ENCODE measurements around the gene TAAR1. TPM values are rescaled to one million over a fixed set of nuclear protein-coding genes. Genes with fewer than 3 reads are reported as not detected.
"Not testable (repeated sequence)": the region's sequence is repeated elsewhere in the genome, so short reads cannot be mapped to it uniquely, and the experiment has no call there.

TAAR1 gene, protein sequence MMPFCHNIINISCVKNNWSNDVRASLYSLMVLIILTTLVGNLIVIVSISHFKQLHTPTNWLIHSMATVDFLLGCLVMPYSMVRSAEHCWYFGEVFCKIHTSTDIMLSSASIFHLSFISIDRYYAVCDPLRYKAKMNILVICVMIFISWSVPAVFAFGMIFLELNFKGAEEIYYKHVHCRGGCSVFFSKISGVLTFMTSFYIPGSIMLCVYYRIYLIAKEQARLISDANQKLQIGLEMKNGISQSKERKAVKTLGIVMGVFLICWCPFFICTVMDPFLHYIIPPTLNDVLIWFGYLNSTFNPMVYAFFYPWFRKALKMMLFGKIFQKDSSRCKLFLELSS
- total RNA-seq: not detected

DNA sequence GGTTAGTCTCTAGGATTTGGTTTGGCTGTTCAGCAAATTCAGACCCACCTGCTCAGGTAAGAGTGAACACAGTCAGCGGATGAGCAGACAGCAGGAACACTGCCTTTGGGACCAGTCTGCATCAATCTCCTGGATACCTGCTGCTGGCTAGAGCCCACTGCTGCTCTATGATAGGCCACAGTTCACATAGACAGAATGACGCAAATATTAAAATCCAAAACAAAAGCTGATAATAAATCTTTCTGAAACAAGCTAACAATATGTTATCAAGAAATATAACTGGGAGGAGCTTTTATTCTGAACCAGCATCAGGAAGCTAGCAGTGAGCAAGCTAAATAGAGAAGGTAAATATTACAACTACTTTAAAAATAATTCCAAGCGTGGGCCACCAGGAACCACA is at the start of gene TAAR1:
TSS of gene TAAR1 (minus strand) at position 101 of the 400 bp plus-strand sequence. CDS start 13,179 bp downstream, outside the sequence.
- Mint-ChIP-seq H3K9me3 (ENCODE audit: low read depth) (no peaks in the 10 kb centered on the region), H3K27ac (no peak within 1 kb of the TSS), H3K36me3 (no peaks in the 10 kb centered on the region), H3K4me1 (no peaks in the 10 kb centered on the region), H3K4me3 (no peak within 1 kb of the TSS), H3K27me3 (peaks cover 9% of the 10 kb centered on the region)
- ATAC-seq (no peak), DNase-seq (no peak)
- CTCF ChIA-PET: interaction anchor here (0.8 kb wide), 1 partner anchor 128 kb away, joined by 3 read pairs; no protein-coding TSS in a partner anchor

DNA sequence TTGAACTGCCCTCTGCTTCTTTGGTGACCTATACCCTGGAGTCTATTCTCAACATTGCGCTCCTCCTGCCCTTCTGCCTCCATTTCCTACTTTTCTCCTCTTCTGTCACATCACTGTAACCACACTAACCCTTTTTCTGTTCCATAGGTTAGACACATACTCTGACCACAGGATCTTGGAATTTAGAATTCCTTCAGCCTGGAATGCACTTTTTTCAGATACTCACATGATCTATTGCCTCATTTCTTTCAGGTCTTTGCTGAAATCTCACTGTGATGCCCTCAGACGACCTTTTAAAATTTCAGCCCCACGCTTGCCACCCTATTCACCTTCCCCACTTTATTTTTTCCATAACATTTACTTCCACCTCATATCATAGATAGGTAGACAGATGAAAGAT is 49.8 kb upstream of the TAAR1 start:
- H3K4me1 Mint-ChIP-seq: no peaks in the 10 kb centered on the region
- no peaks in the 10 kb centered on the region for H3K36me3 Mint-ChIP-seq
- peaks cover 39% of the 10 kb centered on the region for H3K27me3 Mint-ChIP-seq
- ATAC-seq (no peak), DNase-seq (no peak)
- CTCF ChIA-PET: no interaction called here
- H3K4me3 Mint-ChIP-seq: no peak overlapping the region
- H3K27ac Mint-ChIP-seq: no peak overlapping the region
- H3K9me3 Mint-ChIP-seq (ENCODE audit: low read depth): peaks cover 6% of the 10 kb centered on the region

DNA sequence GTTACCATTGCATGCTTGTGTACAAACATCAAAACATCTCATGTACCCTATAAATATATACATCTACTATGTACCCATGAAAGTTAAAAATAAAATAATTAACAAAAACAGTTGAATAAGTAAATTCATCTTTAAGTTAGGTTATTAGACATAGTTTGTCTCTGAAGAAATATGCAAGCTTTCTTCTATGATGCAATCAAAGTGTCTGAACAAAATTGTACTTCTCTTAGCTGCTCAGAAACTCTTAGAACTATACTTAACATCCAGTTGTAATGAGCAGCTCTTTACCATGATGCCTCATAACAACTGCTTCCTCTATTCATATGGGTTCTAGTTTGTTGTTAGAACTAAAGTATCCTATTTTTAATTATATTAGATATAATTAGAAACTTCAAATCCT is 49.0 kb upstream of the TAAR1 start:
- ATAC-seq (no peak), DNase-seq (no peak)
- peaks cover 44% of the 10 kb centered on the region for H3K27me3 Mint-ChIP-seq
- H3K36me3 Mint-ChIP-seq: no peaks in the 10 kb centered on the region
- no peak overlapping the region for H3K4me3 Mint-ChIP-seq
- no peaks in the 10 kb centered on the region for H3K4me1 Mint-ChIP-seq
- CTCF ChIA-PET: no interaction called here
- peaks cover 9% of the 10 kb centered on the region for H3K9me3 Mint-ChIP-seq (ENCODE audit: low read depth)
- no peak overlapping the region for H3K27ac Mint-ChIP-seq

DNA sequence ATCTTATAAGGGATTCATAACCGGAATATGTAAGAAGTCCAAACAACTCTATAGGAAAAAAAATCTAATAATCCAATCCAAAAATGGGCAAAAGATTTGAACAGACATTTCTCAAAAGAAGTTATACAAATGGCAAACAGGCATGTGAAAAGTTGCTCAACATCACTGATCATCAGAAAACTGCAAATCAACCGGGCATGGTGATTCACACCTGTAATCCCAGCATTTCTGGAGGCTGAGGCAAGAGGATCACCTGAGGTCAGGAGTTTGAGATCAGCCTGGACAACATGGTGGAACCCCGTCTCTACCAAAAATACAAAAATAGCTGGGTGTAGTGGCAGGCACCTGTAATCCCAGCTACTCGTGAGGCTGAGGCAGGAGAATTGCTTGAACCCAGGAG is 47.8 kb upstream of the TAAR1 start:
- ATAC-seq; DNase-seq; H3K36me3 Mint-ChIP-seq; CTCF ChIA-PET; H3K9me3 Mint-ChIP-seq (ENCODE audit: low read depth); H3K27ac Mint-ChIP-seq; H3K4me3 Mint-ChIP-seq; H3K4me1 Mint-ChIP-seq: not testable (repeated sequence)
- peaks cover 48% of the 10 kb centered on the region for H3K27me3 Mint-ChIP-seq

DNA sequence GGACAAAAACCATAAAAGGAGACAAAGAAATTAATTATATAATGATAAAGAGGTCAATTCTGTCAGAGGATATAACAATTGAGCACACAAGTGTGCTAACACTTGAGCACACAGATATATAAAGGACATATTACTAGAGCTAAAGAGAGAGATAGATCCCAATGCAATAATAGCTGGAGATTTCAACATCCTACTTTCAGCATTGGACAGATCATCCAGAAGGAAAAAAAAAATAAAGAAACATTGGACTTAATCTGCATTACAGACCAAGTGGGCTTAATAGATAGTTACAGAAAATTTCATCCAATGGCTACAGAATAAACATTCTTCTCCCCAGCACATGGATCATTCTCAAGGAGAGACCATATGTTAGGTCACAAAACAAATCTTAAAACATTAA is 45.0 kb upstream of the TAAR1 start:
- H3K9me3 Mint-ChIP-seq (ENCODE audit: low read depth): peaks cover 9% of the 10 kb centered on the region
- CTCF ChIA-PET: no interaction called here
- H3K36me3 Mint-ChIP-seq: no peaks in the 10 kb centered on the region
- H3K4me3 Mint-ChIP-seq: no peak overlapping the region
- DNase-seq: no peak
- H3K27ac Mint-ChIP-seq: no peak overlapping the region
- no peak for ATAC-seq
- H3K4me1 Mint-ChIP-seq: no peaks in the 10 kb centered on the region
- H3K27me3 Mint-ChIP-seq: peaks cover 56% of the 10 kb centered on the region

DNA sequence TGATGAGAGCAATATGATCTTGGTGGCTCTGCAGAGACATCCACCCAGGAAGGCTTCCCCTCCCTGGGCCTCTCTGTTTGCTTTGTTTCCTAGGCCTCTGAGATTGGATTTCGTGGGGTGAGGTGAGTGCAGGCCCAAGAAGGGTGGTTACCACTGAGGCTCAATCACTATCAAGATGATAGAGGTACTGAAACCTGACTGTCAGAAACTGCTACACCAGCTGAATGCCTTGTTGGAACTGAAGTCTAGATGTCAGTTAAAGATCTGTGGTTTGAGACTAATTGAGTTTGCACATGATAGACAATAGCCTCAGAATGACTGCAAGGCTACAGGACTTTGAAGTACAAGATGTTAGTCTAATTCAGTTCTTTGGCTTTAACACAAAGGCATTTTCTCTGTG is 39.6 kb upstream of the TAAR1 start:
- peaks cover 26% of the 10 kb centered on the region for H3K27me3 Mint-ChIP-seq
- peak; percentile 42 for ATAC-seq
- H3K4me1 Mint-ChIP-seq: peaks cover 1% of the 10 kb centered on the region
- H3K36me3 Mint-ChIP-seq: peaks cover 3% of the 10 kb centered on the region
- CTCF ChIA-PET: no interaction called here
- no peak for DNase-seq
- no peak overlapping the region for H3K27ac Mint-ChIP-seq
- H3K9me3 Mint-ChIP-seq (ENCODE audit: low read depth): peaks cover 10% of the 10 kb centered on the region
- no peak overlapping the region for H3K4me3 Mint-ChIP-seq

DNA sequence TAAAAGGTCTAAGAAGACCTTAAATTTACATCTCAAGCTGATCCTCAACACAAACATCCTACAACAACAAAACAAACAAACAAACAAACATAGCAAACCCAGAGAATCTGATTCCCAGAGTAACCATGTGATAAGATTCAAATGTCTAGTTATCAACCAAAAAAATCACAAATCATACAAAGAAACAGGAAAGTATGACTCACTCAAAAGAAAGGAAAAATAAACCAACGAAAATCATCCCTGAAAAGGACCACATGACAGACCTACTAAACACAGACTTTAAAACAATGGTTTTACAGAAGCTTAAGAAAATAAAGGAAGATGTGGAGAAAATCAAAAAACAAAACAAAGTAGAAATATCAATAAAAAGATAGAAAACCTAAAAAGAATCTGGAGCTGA is 36.8 kb upstream of the TAAR1 start:
- H3K27me3 Mint-ChIP-seq: peaks cover 23% of the 10 kb centered on the region
- DNase-seq (no peak), ATAC-seq (no peak)
- H3K9me3 Mint-ChIP-seq (ENCODE audit: low read depth): peaks cover 9% of the 10 kb centered on the region
- H3K36me3 Mint-ChIP-seq: peaks cover 3% of the 10 kb centered on the region
- H3K4me3 Mint-ChIP-seq: no peak overlapping the region
- CTCF ChIA-PET: interaction anchor here (2.2 kb wide), 1 partner anchor 26 kb away, joined by 5 read pairs; no protein-coding TSS in a partner anchor
- no peak overlapping the region for H3K27ac Mint-ChIP-seq
- peaks cover 1% of the 10 kb centered on the region for H3K4me1 Mint-ChIP-seq

DNA sequence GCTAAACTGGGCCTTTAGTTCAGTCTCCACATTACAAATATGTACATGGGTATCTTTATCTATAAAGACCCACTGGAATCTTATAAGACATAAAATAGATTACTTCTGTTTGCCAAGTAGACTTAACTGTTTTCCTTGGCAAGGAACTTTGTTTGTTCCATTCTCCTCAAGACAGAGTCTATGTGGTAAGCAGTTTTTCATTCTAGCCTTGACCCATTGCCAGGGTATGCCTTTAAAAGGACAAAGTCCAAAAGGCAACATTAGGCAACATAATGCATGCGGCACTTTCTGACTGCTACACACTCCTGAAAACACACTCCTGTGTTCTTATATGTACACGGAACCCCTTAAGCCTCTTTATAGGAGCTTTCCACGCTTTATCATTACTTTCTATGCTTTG is 34.5 kb upstream of the TAAR1 start:
- Mint-ChIP-seq H3K36me3 (peaks cover 3% of the 10 kb centered on the region), H3K4me3 (no peak overlapping the region), H3K27me3 (peaks cover 36% of the 10 kb centered on the region), H3K27ac (no peak overlapping the region), H3K9me3 (ENCODE audit: low read depth) (peaks cover 9% of the 10 kb centered on the region), H3K4me1 (peaks cover under 1% of the 10 kb centered on the region)
- CTCF ChIA-PET: interaction anchor here (1.2 kb wide), 1 partner anchor 74 kb away, joined by 3 read pairs; no protein-coding TSS in a partner anchor
- DNase-seq (no peak), ATAC-seq (no peak)

DNA sequence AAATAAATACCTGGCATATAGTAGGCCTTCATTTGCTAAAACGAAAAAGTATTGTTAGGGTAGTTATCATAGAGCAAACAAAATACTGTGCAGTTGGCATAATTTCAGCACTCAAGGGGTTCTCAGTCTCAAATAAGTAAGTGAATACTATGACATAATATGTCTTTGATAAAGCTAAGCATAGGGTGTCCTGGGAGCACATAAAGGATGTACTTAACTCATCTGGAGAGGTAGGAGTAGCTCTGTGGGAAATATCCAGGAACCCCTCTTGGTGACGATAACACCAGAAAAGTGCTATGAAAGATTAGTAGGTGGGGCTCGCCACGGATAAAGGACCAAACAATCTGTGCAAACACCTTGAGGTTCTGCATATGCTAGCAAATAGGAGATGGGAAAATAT is 31.7 kb upstream of the TAAR1 start:
- Mint-ChIP-seq H3K36me3 (peaks cover 1% of the 10 kb centered on the region), H3K4me1 (no peaks in the 10 kb centered on the region), H3K4me3 (no peak overlapping the region), H3K27ac (no peak overlapping the region), H3K27me3 (peaks cover 44% of the 10 kb centered on the region), H3K9me3 (ENCODE audit: low read depth) (peaks cover 1% of the 10 kb centered on the region)
- DNase-seq (no peak), ATAC-seq (no peak)
- CTCF ChIA-PET: no interaction called here

DNA sequence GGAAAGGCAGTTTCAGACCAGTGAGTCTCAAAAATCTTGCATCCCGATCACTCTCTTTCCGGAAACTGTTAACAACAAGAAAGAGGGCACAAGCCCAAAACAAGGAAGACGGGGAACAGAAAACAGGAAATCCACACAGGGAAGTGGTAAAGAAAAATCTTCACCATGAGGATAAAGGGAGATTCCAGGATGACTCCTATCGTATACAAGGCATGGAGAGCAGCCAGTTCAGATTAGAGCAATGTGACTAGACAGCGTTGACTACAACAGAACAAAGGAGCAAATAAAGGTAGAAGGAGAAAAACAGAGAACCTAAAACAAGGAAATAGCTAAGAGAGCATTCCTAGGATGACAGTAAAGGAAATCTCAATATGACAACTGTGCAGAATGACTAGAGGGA is 28.3 kb upstream of the TAAR1 start:
- peaks cover 53% of the 10 kb centered on the region for H3K27me3 Mint-ChIP-seq
- no peaks in the 10 kb centered on the region for H3K36me3 Mint-ChIP-seq
- no peaks in the 10 kb centered on the region for H3K4me1 Mint-ChIP-seq
- CTCF ChIA-PET: no interaction called here
- H3K9me3 Mint-ChIP-seq (ENCODE audit: low read depth): no peaks in the 10 kb centered on the region
- H3K4me3 Mint-ChIP-seq: no peak overlapping the region
- H3K27ac Mint-ChIP-seq: no peak overlapping the region
- ATAC-seq: no peak
- DNase-seq: no peak

DNA sequence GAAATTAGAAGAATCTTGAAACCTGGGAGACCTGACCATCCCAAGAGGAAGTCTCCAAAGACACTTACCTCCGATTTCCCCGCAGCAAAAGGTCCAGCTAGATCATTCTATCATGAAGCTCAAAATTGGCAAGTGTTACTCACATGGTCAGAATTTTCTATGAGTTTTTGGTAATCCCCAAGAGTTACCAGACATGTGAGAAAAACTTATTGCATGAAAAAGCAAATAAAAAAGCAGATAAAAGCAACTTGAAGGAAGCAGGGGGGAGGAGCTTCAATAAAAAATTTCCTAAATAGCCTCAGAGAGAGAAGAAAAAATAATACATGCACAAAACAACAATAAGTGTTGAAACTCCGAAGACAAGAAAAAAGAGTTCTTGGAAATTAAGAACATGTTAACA is 27.5 kb upstream of the TAAR1 start:
- Mint-ChIP-seq H3K27me3 (peaks cover 56% of the 10 kb centered on the region), H3K4me3 (no peak overlapping the region), H3K4me1 (no peaks in the 10 kb centered on the region), H3K36me3 (no peaks in the 10 kb centered on the region), H3K9me3 (ENCODE audit: low read depth) (no peaks in the 10 kb centered on the region), H3K27ac (no peak overlapping the region)
- CTCF ChIA-PET: no interaction called here
- DNase-seq (no peak), ATAC-seq (no peak)

DNA sequence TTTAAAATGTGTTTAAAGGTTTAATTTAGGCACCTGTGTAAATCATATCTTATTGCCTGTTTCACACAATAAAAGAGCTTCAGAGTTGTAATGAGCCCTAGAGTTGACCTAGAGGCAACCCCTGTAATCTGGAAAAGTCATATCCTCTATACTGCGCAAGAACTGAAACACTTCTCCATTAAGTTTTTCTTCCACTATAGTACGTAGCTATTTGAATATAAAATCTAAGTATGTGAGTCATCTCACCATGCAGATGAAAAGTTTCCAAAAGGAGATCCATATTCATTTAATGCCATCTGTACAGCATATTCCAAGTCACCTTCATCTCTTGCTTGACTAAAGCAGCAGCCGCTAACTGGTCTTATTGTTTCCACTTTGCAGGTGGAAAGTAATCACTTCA is 26.0 kb upstream of the TAAR1 start:
- Mint-ChIP-seq H3K27ac (no peak overlapping the region), H3K27me3 (peaks cover 45% of the 10 kb centered on the region), H3K36me3 (no peaks in the 10 kb centered on the region), H3K4me1 (no peaks in the 10 kb centered on the region), H3K4me3 (no peak overlapping the region), H3K9me3 (ENCODE audit: low read depth) (no peaks in the 10 kb centered on the region)
- ATAC-seq (no peak), DNase-seq (no peak)
- CTCF ChIA-PET: no interaction called here

DNA sequence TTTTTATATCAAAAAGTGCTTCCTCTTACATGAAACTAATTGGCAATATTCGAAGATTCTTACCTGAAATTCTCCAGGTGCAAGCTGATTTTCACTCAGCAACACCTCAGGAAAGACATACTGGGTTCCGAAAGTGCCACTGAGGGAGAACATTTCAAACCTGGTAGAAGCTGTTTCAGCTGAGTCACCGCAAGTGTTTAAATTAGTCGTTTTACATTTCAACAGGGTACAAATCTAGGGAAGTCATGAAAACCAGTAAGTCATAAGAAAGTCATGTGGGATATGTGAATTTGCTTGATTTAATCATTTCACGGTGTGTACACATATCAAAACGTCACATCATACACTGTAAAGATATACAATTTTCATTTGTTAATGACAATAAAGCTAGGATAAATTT is 25.3 kb upstream of the TAAR1 start:
- CTCF ChIA-PET: no interaction called here
- Mint-ChIP-seq H3K27me3 (peaks cover 38% of the 10 kb centered on the region), H3K27ac (no peak overlapping the region), H3K4me1 (peaks cover 4% of the 10 kb centered on the region), H3K4me3 (no peak overlapping the region), H3K9me3 (ENCODE audit: low read depth) (no peaks in the 10 kb centered on the region), H3K36me3 (no peaks in the 10 kb centered on the region)
- DNase-seq (no peak), ATAC-seq (no peak)

DNA sequence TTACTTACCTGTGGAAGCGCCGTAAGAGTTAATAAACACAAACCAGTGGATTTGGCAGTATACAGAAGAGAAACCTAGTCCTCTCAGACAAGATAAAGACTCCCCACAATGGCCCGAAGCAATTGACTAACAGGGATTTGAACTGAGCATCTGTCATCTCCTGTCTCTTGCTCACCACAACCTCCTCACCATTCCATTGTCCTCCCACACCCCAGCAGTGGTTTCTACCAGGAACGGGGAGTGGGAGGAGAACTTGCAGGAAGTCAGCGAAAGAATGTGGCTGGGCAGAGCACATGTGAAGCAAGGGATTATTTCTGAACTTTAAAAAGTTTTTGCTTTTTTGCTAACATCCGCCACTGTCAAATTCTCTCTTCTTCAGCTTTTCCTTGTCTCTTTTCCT is 24.6 kb upstream of the TAAR1 start:
- H3K4me1 Mint-ChIP-seq: peaks cover 10% of the 10 kb centered on the region
- no peaks in the 10 kb centered on the region for H3K36me3 Mint-ChIP-seq
- H3K4me3 Mint-ChIP-seq: no peak overlapping the region
- CTCF ChIA-PET: no interaction called here
- no peaks in the 10 kb centered on the region for H3K9me3 Mint-ChIP-seq (ENCODE audit: low read depth)
- ATAC-seq (no peak), DNase-seq (no peak)
- H3K27me3 Mint-ChIP-seq: peaks cover 39% of the 10 kb centered on the region
- no peak overlapping the region for H3K27ac Mint-ChIP-seq
